HCT116 (cell line): ENCODE measurements around the gene MEDAG. TPM values are rescaled to one million over a fixed set of nuclear protein-coding genes. Genes with fewer than 3 reads are reported as not detected.
A peak's percentile ranks its signal among the peaks of the same experiment; 100 is the strongest.

Experiments used
- ATAC-seq: fragments of 200-7000 bp; cut with Tn5 transposase; 2 replicates; pipeline ENCODE4 v1.9.1; 2020; ENCODE audit warnings: mild to moderate bottlenecking, moderate library complexity
- BruUV-seq: library from RNA; stranded (reverse); fragments of 400-500 nt; replicated peaks from 2 replicates; lab custom pipeline; 2021; lab: Mats Ljungman, UMichigan
- CTCF ChIA-PET: fragments of 300-600 bp; sonication (Branson Sonifier 250); formaldehyde crosslinking; loops from one replicate; lab custom pipeline; 2021; ENCODE audit warnings: antibody characterized with exemption; lab: Charles Lee
- POLR2A ChIA-PET: fragments of 300-600, 350-600 bp; sonication (Branson Sonifier 250); formaldehyde crosslinking; loops from one replicate; lab custom pipeline; 2021; ENCODE audit warnings: antibody characterized with exemption; lab: Charles Lee
- RAD21 ChIA-PET, 2 experiments: fragments of 300-600 bp; sonication (Branson Sonifier 250); formaldehyde crosslinking; loops; one replicate each; lab custom pipeline; 2023; ENCODE audit warnings: low total read pairs in 2 of 2; ENCODE audit not compliant: uncharacterized antibody in 2 of 2, unreplicated experiment in 2 of 2, low non-redundant PET in 1 of 2; lab: Charles Lee
- DNase-seq: peaks from one replicate; pipeline ENCODE4 v3.0.0-alpha.2; 2010; ENCODE audit warnings: low read depth, low spot score
- H2AFZ ChIP-seq: fragments of 200-600 bp; shearing (Covaris generic), sonication (generic); 2 replicates; pipeline ENCODE4 v1.6.1; 2017; ENCODE audit warnings: low read depth, mixed run types, mixed read lengths, antibody characterized with exemption, low read length; ENCODE audit not compliant: poor library complexity, severe bottlenecking
- H3K27ac ChIP-seq: 2 replicates; pipeline ENCODE4 v1.5.1; 2012; ENCODE audit warnings: low read depth, low read length
- H3K27me3 ChIP-seq: fragments of 200-600 bp; sonication (generic); 2 replicates; pipeline ENCODE4 v1.6.1; 2016; ENCODE audit warnings: mixed run types, low read length, mixed read lengths; ENCODE audit not compliant: insufficient read depth
- H3K36me3 ChIP-seq, 2 experiments: fragments of 200-500 bp in 1 of 2; fragments of 200-600 bp in 1 of 2; sonication (Bioruptor generic) in 1 of 2; sonication (generic) in 1 of 2; 2 replicates each; pipeline versions ENCODE4 v1.5.1 to v1.6.1; 2014 to 2016; ENCODE audit warnings: low read length in 2 of 2, inconsistent platforms in 1 of 2, mixed read lengths in 1 of 2, mixed run types in 1 of 2; ENCODE audit not compliant: insufficient read depth in 2 of 2, control insufficient read depth in 1 of 2
- H3K4me1 ChIP-seq, 2 experiments: fragments of 200-600 bp in 1 of 2; sonication (generic) in 1 of 2; 2 replicates each; pipeline versions ENCODE4 v1.5.1 to v1.6.1; 2012 to 2017; ENCODE audit warnings: low read length in 2 of 2, inconsistent platforms in 1 of 2, mild to moderate bottlenecking in 1 of 2, mixed read lengths in 1 of 2, mixed run types in 1 of 2, moderate library complexity in 1 of 2; ENCODE audit not compliant: insufficient read depth in 2 of 2, control insufficient read depth in 1 of 2
- H3K4me2 ChIP-seq: fragments of 200-600 bp; sonication (generic); 2 replicates; pipeline ENCODE4 v1.6.1; 2017; ENCODE audit warnings: mixed run types, low read length, mixed read lengths
- H3K4me3 ChIP-seq, 2 experiments: fragments of 200-600 bp in 1 of 2; sonication (generic) in 1 of 2; replicated peaks in 1 of 2; 2 replicates each; pipeline ENCODE4 v1.5.1; 2011 to 2016; ENCODE audit warnings: low read length in 2 of 2, control low read depth in 1 of 2, low read depth in 1 of 2, mild to moderate bottlenecking in 1 of 2, mixed read lengths in 1 of 2, mixed run types in 1 of 2
- H3K79me2 ChIP-seq: fragments of 200-600 bp; sonication (generic); 2 replicates; pipeline ENCODE4 v1.6.1; 2017; ENCODE audit warnings: mild to moderate bottlenecking, mixed run types, low read length, moderate library complexity, mixed read lengths; ENCODE audit not compliant: insufficient read depth
- H3K9ac ChIP-seq: fragments of 200-600 bp; sonication (generic); 2 replicates; pipeline ENCODE4 v1.6.1; 2016; ENCODE audit warnings: low read length, mixed read lengths
- H3K9me2 ChIP-seq: fragments of 200-600 bp; sonication (generic), shearing (Covaris generic); 2 replicates; pipeline ENCODE4 v1.6.1; 2017; ENCODE audit warnings: mixed run types, mild to moderate bottlenecking, moderate library complexity; ENCODE audit not compliant: insufficient read depth
- H3K9me3 ChIP-seq, 2 experiments: fragments of 200-500 bp in 1 of 2; fragments of 200-600 bp in 1 of 2; sonication (Bioruptor generic) in 1 of 2; sonication (generic) in 1 of 2; 2 replicates each; pipeline ENCODE4 v1.6.1; 2014 to 2017; ENCODE audit warnings: low read length in 2 of 2, mixed read lengths in 2 of 2, inconsistent platforms in 1 of 2, low read depth in 1 of 2, mild to moderate bottlenecking in 1 of 2, mixed run types in 1 of 2, moderate library complexity in 1 of 2; ENCODE audit not compliant: control insufficient read depth in 1 of 2, insufficient read depth in 1 of 2
- H4K20me1 ChIP-seq: fragments of 200-600 bp; sonication (generic), shearing (Covaris generic); 2 replicates; pipeline ENCODE4 v1.6.1; 2017; ENCODE audit warnings: mixed run types, mild to moderate bottlenecking, moderate library complexity; ENCODE audit not compliant: insufficient read depth
- CBX3 ChIP-seq: IDR thresholded peaks from 2 replicates; pipeline ENCODE4 v1.6.1; 2012; ENCODE audit warnings: low read depth
- CEBPB ChIP-seq: IDR thresholded peaks from 2 replicates; pipeline ENCODE4 v1.6.1; 2012; ENCODE audit warnings: low read depth
- EGR1 ChIP-seq: IDR thresholded peaks from 2 replicates; pipeline ENCODE4 v1.6.1; 2012; ENCODE audit warnings: low read depth
- ELF1 ChIP-seq: IDR thresholded peaks from 2 replicates; pipeline ENCODE4 v1.6.1; 2012; ENCODE audit warnings: low read depth, borderline replicate concordance
- EZH2 ChIP-seq: fragments of 200-600 bp; sonication (generic); IDR thresholded peaks from 2 replicates; pipeline ENCODE4 v1.6.1; 2017; ENCODE audit warnings: antibody characterized with exemption, mixed run types
- EZH2phosphoT487 ChIP-seq: fragments of 200-600 bp; IDR thresholded peaks from 2 replicates; pipeline ENCODE4 v1.6.1; 2018; ENCODE audit warnings: antibody characterized with exemption, borderline replicate concordance
- JUND ChIP-seq: IDR thresholded peaks from 2 replicates; pipeline ENCODE4 v1.6.1; 2012
- RAD21 ChIP-seq: IDR thresholded peaks from 2 replicates; pipeline ENCODE4 v1.6.1; 2012; ENCODE audit warnings: low read depth, mild to moderate bottlenecking
- SP1 ChIP-seq: IDR thresholded peaks from 2 replicates; pipeline ENCODE4 v1.6.1; 2012; ENCODE audit warnings: low read depth
- SRF ChIP-seq: IDR thresholded peaks from 2 replicates; pipeline ENCODE4 v1.6.1; 2012; ENCODE audit warnings: low read depth
- TCF7L2 ChIP-seq: IDR thresholded peaks from 2 replicates; pipeline ENCODE4 v1.7.0; 2011; ENCODE audit warnings: borderline replicate concordance, inconsistent platforms; ENCODE audit not compliant: insufficient read depth, insufficient read length; ENCODE audit errors: extremely low read depth
- intact Hi-C: fragments of 100-400 bp; cut with micrococcal nuclease; formaldehyde crosslinking; loops from 2 replicates; pipeline ENCODE4 v1.10.0; 2022
- total RNA-seq: library from RNA; stranded (reverse); gene quantifications from one replicate; pipeline ENCODE4 v1.2.1, GENCODE V29; 2021; ENCODE audit not compliant: unreplicated experiment
- TF ChIP-seq, protein P1 (sequence below), 3 experiments: fragments of 200-600 bp in 1 of 3; sonication (generic) in 1 of 3; IDR thresholded peaks in 2 of 3; conservative IDR thresholded peaks in 1 of 3; 2 replicates each; pipeline ENCODE4 v1.5.1; 2012 to 2017; ENCODE audit warnings: low read depth in 2 of 3, low read length in 2 of 3, antibody characterized with exemption in 1 of 3, borderline replicate concordance in 1 of 3, control low read depth in 1 of 3, mild to moderate bottlenecking in 1 of 3, mixed read lengths in 1 of 3, mixed run types in 1 of 3, moderate library complexity in 1 of 3; ENCODE audit not compliant: insufficient read depth in 1 of 3
- TF ChIP-seq, protein P2 (sequence below): IDR thresholded peaks from 2 replicates; pipeline ENCODE4 v1.6.1; 2011; ENCODE audit warnings: mild to moderate bottlenecking, low read length, moderate library complexity; ENCODE audit not compliant: insufficient replicate concordance; ENCODE audit errors: extremely low read depth
- TF ChIP-seq, protein P3 (sequence below): IDR thresholded peaks from 2 replicates; pipeline ENCODE4 v1.6.1; 2012

Gene MEDAG
- total RNA-seq, 1 experiment from 2014 or later: not detected

DNA sequence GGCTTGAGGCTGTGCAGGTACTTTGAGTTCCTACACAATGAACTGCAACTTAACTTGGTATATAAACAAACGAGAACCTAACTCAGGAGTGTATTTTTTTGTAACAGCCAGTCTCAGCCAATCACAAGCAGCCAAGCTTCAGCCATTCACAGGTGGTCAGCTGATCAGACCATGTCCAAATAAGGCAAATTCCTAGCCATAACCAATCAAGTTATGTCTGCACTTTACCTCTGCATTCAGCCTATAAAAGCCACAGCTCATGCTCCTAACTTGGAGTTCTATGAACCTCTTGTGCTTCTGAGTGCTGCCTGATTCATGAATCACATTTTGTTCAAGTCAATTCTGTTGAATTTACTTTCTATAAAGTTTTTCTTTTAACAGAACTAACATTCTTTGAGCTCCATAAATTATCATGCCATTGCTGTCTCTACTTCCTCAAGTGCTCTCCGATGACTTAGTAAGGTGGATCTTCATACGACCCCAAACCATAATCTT lies 16.8 kb upstream of the MEDAG start:
- no peak for ATAC-seq
- H2AFZ ChIP-seq: no peak overlapping the region
- peak; percentile 51; the same call in 1 of the 2 replicates for TF ChIP-seq SRF
- TF ChIP-seq JUND: no peak
- no peak overlapping the region for H3K4me3 ChIP-seq
- no peaks in the 10 kb centered on the region for H3K27me3 ChIP-seq
- H3K4me1 ChIP-seq: peaks cover 0 to 3% of the 10 kb centered on the region in 2 experiments; a peak in 3 of 4 replicates
- ChIA-PET CTCF (no interaction called here), POLR2A (no interaction called here), RAD21 (no interaction called here)
- no peaks in the 10 kb centered on the region; the same call in 1 of the 2 replicates for H3K9me2 ChIP-seq
- H3K79me2 ChIP-seq: no peaks in the 10 kb centered on the region
- intact Hi-C loops: no loop called here
- no peak for DNase-seq
- H3K9ac ChIP-seq: no peak overlapping the region
- BruUV-seq: no TSS peak
- H3K27ac ChIP-seq: no peak overlapping the region
- H3K4me2 ChIP-seq: no peak overlapping the region
- no peaks in the 10 kb centered on the region for H4K20me1 ChIP-seq
- H3K9me3 ChIP-seq: no peaks in the 10 kb centered on the region
- no peaks in the 10 kb centered on the region for H3K36me3 ChIP-seq

DNA sequence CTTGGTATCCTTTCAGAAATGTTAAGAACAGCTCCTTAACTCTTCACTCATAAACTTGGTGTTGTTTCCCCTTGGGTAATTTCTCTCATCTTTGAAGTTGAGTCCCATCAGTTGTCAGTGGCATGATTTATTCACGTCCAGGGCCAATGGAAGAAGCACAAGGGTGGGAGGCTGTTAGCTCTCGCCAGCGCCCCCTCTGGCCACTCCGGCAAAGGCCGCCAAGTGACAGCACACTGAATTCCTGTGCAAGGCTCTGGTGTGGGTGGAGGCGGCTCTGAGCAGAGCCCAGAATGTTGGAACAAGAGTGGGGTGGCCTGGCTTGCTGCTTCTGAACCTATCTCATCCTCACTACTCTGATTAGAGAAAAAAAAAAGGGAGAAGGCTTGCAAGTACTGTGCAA lies 13.1 kb upstream of the MEDAG start:
- DNase-seq: peak; percentile 77
- TF ChIP-seq CBX3: peak; percentile 76
- TF ChIP-seq EZH2phosphoT487: no peak
- peak; percentile 72 for TF ChIP-seq TCF7L2
- no peak for TF ChIP-seq ELF1
- TF ChIP-seq EGR1: peak; percentile 37; the same call in 1 of the 2 replicates
- TF ChIP-seq, protein P1, sequence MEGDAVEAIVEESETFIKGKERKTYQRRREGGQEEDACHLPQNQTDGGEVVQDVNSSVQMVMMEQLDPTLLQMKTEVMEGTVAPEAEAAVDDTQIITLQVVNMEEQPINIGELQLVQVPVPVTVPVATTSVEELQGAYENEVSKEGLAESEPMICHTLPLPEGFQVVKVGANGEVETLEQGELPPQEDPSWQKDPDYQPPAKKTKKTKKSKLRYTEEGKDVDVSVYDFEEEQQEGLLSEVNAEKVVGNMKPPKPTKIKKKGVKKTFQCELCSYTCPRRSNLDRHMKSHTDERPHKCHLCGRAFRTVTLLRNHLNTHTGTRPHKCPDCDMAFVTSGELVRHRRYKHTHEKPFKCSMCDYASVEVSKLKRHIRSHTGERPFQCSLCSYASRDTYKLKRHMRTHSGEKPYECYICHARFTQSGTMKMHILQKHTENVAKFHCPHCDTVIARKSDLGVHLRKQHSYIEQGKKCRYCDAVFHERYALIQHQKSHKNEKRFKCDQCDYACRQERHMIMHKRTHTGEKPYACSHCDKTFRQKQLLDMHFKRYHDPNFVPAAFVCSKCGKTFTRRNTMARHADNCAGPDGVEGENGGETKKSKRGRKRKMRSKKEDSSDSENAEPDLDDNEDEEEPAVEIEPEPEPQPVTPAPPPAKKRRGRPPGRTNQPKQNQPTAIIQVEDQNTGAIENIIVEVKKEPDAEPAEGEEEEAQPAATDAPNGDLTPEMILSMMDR (IDR thresholded peaks at IDR 0.05 in 2 of 3, conservative IDR thresholded peaks at IDR 0.05 in 1 of 3; ENCODE audit: borderline replicate concordance in 1 of 3, insufficient read depth in 1 of 3, low read depth in 2 of 3, low read length in 2 of 3): peak; percentile 33 to 98 (median 96); a peak in 5 of 6 replicates
- TF ChIP-seq CEBPB: no peak
- TF ChIP-seq, protein P2, sequence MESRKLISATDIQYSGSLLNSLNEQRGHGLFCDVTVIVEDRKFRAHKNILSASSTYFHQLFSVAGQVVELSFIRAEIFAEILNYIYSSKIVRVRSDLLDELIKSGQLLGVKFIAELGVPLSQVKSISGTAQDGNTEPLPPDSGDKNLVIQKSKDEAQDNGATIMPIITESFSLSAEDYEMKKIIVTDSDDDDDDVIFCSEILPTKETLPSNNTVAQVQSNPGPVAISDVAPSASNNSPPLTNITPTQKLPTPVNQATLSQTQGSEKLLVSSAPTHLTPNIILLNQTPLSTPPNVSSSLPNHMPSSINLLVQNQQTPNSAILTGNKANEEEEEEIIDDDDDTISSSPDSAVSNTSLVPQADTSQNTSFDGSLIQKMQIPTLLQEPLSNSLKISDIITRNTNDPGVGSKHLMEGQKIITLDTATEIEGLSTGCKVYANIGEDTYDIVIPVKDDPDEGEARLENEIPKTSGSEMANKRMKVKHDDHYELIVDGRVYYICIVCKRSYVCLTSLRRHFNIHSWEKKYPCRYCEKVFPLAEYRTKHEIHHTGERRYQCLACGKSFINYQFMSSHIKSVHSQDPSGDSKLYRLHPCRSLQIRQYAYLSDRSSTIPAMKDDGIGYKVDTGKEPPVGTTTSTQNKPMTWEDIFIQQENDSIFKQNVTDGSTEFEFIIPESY: no peak
- no peak for TF ChIP-seq EZH2
- TF ChIP-seq, protein P3, sequence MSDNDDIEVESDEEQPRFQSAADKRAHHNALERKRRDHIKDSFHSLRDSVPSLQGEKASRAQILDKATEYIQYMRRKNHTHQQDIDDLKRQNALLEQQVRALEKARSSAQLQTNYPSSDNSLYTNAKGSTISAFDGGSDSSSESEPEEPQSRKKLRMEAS: no peak
- no peak for TF ChIP-seq SRF
- TF ChIP-seq SP1: peak; percentile 39; the same call in 1 of the 2 replicates
- TF ChIP-seq RAD21: peak; percentile 9; the same call in 1 of the 2 replicates
- TF ChIP-seq, all 23 proteins: peak for 6
- Histone ChIP-seq H3K27me3 (no peaks in the 10 kb centered on the region), H3K4me2 (no peak overlapping the region; the same call in 1 of the 2 replicates), H3K9me3 (no peaks in the 10 kb centered on the region), H3K4me1 (peaks cover 0 to 3% of the 10 kb centered on the region in 2 experiments; a peak in 3 of 4 replicates), H3K9ac (no peak overlapping the region), H3K36me3 (no peaks in the 10 kb centered on the region), H3K9me2 (no peaks in the 10 kb centered on the region; the same call in 1 of the 2 replicates), H4K20me1 (no peaks in the 10 kb centered on the region), H3K27ac (no peak overlapping the region), H3K4me3 (no peak overlapping the region), H3K79me2 (no peaks in the 10 kb centered on the region), H2AFZ (peak overlapping the region; percentile 45)
- ATAC-seq: peak; percentile 100
- intact Hi-C loops: no loop called here
- ChIA-PET RAD21 (no interaction called here), CTCF (interaction anchor here (0.7 to 2.2 kb wide), 10 partner anchors 9 to 152 kb away, joined by 3 to 10 read pairs (median 4); no protein-coding TSS in a partner anchor), POLR2A (interaction anchor here (1.0 kb wide), 1 partner anchor 71 kb away, joined by 3 read pairs; no protein-coding TSS in a partner anchor)
- BruUV-seq: no TSS peak
